GM21367 (cell line): Measurements from ENCODE around the gene PIGU.

Experiments
- ATAC-seq: cut with Tn5 transposase; IDR thresholded peaks from one replicate; pipeline ENCODE4 v1.9.1; 2021; ENCODE audit not compliant: unreplicated experiment

Gene PIGU

GRCh38 chr20:34579979-34580940 lies 96.6 kb downstream of the PIGU start:
- ATAC-seq = peak; percentile 60

GRCh38 chr20:34579191-34579978 lies 97.5 kb downstream of the PIGU start:
- ATAC-seq = no peak

- no peak for ATAC-seq
Measured at GRCh38 chr20:34578521-34578920, 98.4 kb downstream of the PIGU start.

- no peak for ATAC-seq
Measured at GRCh38 chr20:34578025-34578424, 98.9 kb downstream of the PIGU start.

GRCh38 chr20:34577061-34577460 lies 99.8 kb downstream of the PIGU start:
- ATAC-seq = no peak

- ATAC-seq = no peak
Measured at GRCh38 chr20:34575756-34576155, 101.1 kb downstream of the PIGU start.

GRCh38 chr20:34575271-34575670 lies 101.6 kb downstream of the PIGU start:
- no peak for ATAC-seq

- ATAC-seq = no peak
Measured at GRCh38 chr20:34574861-34575260, 102.0 kb downstream of the PIGU start.

- ATAC-seq = no peak
Measured at GRCh38 chr20:34574426-34574825, 102.5 kb downstream of the PIGU start.

- ATAC-seq = no peak
Measured at GRCh38 chr20:34573541-34574300, 103.2 kb downstream of the PIGU start.

- no peak for ATAC-seq
Measured at GRCh38 chr20:34571753-34572152, 105.1 kb downstream of the PIGU start.

GRCh38 chr20:34570859-34571306 lies 106.0 kb downstream of the PIGU start:
- ATAC-seq = no peak

- no peak for ATAC-seq
Measured at GRCh38 chr20:34569598-34569997, 107.3 kb downstream of the PIGU start.

GRCh38 chr20:34567892-34568865 lies 108.7 kb downstream of the PIGU start:
- no peak for ATAC-seq

GRCh38 chr20:34566978-34567891 lies 109.7 kb downstream of the PIGU start:
- no peak for ATAC-seq

GRCh38 chr20:34564833-34565232 lies 112.1 kb downstream of the PIGU start:
- ATAC-seq = no peak

GRCh38 chr20:34562641-34563040 lies 114.3 kb downstream of the PIGU start:
- no peak for ATAC-seq

- no peak for ATAC-seq
Measured at GRCh38 chr20:34561661-34562060, 115.2 kb downstream of the PIGU start.

- ATAC-seq = no peak
Measured at GRCh38 chr20:34560614-34561013, 116.3 kb downstream of the PIGU start.
